HepG2 (cell line): ENCODE data around the gene ABHD2. TPM values are rescaled to one million over a fixed set of nuclear protein-coding genes. Genes with fewer than 3 reads are reported as not detected.

Experiments
- ATAC-seq: fragments of 200-7000 bp; cut with Tn5 transposase; 3 replicates; pipeline ENCODE4 v1.9.1; 2020; ENCODE audit warnings: mild to moderate bottlenecking, moderate library complexity
- BruUV-seq: library from RNA; stranded (reverse); fragments of 400-500 nt; replicated peaks from 2 replicates; lab custom pipeline; 2021; lab: Mats Ljungman, UMichigan
- CTCF ChIA-PET: fragments of 300-600 bp; formaldehyde crosslinking; extraction: SDS; loops from one replicate; lab custom pipeline; 2021; ENCODE audit warnings: low total read pairs, inconsistent platforms, low intra/inter-chr PET ratio; lab: Yijun Ruan, JAX
- POLR2A ChIA-PET: fragments of 350-600 bp; sonication (Branson Sonifier 250); formaldehyde crosslinking; loops from one replicate; lab custom pipeline; 2020; ENCODE audit warnings: antibody characterized with exemption, inconsistent platforms; lab: Yijun Ruan, JAX
- DNase-seq: peaks from one replicate; pipeline ENCODE4 v3.0.0-alpha.2; 2015; ENCODE audit warnings: low spot score
- FAIRE-seq: peaks from 3 replicates; lab custom pipeline; 2011; peaks lifted over from hg19 to GRCh38; lab: Jason Lieb, UNC
- H2AFZ ChIP-seq: one replicate; pipeline ENCODE4 v1.6.1; 2011; ENCODE audit warnings: low read length, inconsistent platforms
- H3K27ac ChIP-seq: fragments of 300-600 bp; 3 replicates; pipeline ENCODE4 v1.8.0; 2011; ENCODE audit warnings: mixed run types, mild to moderate bottlenecking, mixed read lengths, low read length, inconsistent platforms; ENCODE audit not compliant: insufficient read depth; ENCODE audit errors: extremely low read length
- H3K27me3 ChIP-seq, 2 experiments: fragments of 200-600 bp in 1 of 2; 2 replicates in 1 of 2; 3 replicates in 1 of 2; pipeline versions ENCODE4 v1.6.0 to v1.8.0; 2011; ENCODE audit warnings: low read length in 2 of 2, mild to moderate bottlenecking in 2 of 2, moderate library complexity in 2 of 2, inconsistent platforms in 1 of 2; ENCODE audit not compliant: insufficient read depth in 2 of 2, control insufficient read depth in 1 of 2
- H3K36me3 ChIP-seq, 2 experiments: fragments of 200-600 bp in 1 of 2; replicated peaks in 1 of 2; 2 replicates in 1 of 2; 3 replicates in 1 of 2; pipeline versions ENCODE4 v1.5.1 to v1.8.0; 2011; ENCODE audit warnings: low read length in 2 of 2, inconsistent platforms in 1 of 2; ENCODE audit not compliant: insufficient read depth in 2 of 2, control insufficient read depth in 1 of 2
- H3K4me1 ChIP-seq: 2 replicates; pipeline ENCODE4 v1.5.1; 2012; ENCODE audit warnings: low read length, inconsistent platforms; ENCODE audit not compliant: insufficient read depth
- H3K4me2 ChIP-seq: 2 replicates; pipeline ENCODE4 v1.6.0; 2011; ENCODE audit warnings: low read depth, low read length, inconsistent platforms
- H3K4me3 ChIP-seq, 3 experiments: fragments of 200-600 bp in 1 of 3; sonication (generic), shearing (Covaris generic) in 1 of 3; replicated peaks in 1 of 3; 2 replicates each; pipeline ENCODE4 v1.5.1; 2011 to 2016; ENCODE audit warnings: low read length in 3 of 3, inconsistent platforms in 2 of 3, low read depth in 2 of 3, mild to moderate bottlenecking in 2 of 3, control low read depth in 1 of 3, mixed read lengths in 1 of 3; ENCODE audit not compliant: insufficient read depth in 1 of 3
- H3K79me2 ChIP-seq: one replicate; pipeline ENCODE4 v1.6.1; 2011; ENCODE audit warnings: low read length, inconsistent platforms; ENCODE audit not compliant: insufficient read depth
- H3K9ac ChIP-seq: 2 replicates; pipeline ENCODE4 v1.6.0; 2011; ENCODE audit warnings: mild to moderate bottlenecking, low read depth, low read length, inconsistent platforms; ENCODE audit not compliant: insufficient read depth
- H3K9me3 ChIP-seq: 2 replicates; pipeline ENCODE4 v1.5.1; 2012; ENCODE audit warnings: mild to moderate bottlenecking, low read length
- H4K20me1 ChIP-seq: 2 replicates; pipeline ENCODE4 v1.6.0; 2011; ENCODE audit warnings: inconsistent platforms, mild to moderate bottlenecking, low read length, moderate library complexity; ENCODE audit not compliant: insufficient read depth
- AGO2 ChIP-seq: fragments of 200-400 bp; formaldehyde crosslinking; optimal IDR thresholded peaks from 2 replicates; pipeline ENCODE3; 2017; ENCODE audit warnings: mild to moderate bottlenecking, low read depth, low read length, moderate library complexity
- AHR ChIP-seq: IDR thresholded peaks from 2 replicates; pipeline ENCODE4 v1.6.1; 2018; ENCODE audit warnings: missing genetic modification reagents, missing compliant biosample characterization
- ATF1 ChIP-seq: IDR thresholded peaks from 2 replicates; pipeline ENCODE4 v1.6.1; 2016; ENCODE audit warnings: mild to moderate bottlenecking, control low read depth
- CHD4 ChIP-seq: fragments of 200-600 bp; sonication (generic); IDR thresholded peaks from 2 replicates; pipeline ENCODE4 v1.7.0; 2017; ENCODE audit warnings: mild to moderate bottlenecking, low read length, borderline replicate concordance
- HOMEZ ChIP-seq: IDR thresholded peaks from 2 replicates; pipeline ENCODE4 v1.6.1; 2016; ENCODE audit warnings: low read depth
- MAFF ChIP-seq: IDR thresholded peaks from 2 replicates; pipeline ENCODE4 v1.6.1; 2011; ENCODE audit warnings: low read depth, low read length, improper control_type of control experiment
- MBNL3 ChIP-seq: fragments of 250-450 bp; sonication (Bioruptor Pico); conservative IDR thresholded peaks from 2 replicates; pipeline ENCODE4 v1.8.0; 2022; ENCODE audit warnings: mild to moderate bottlenecking, inconsistent platforms
- NFE2L2 ChIP-seq: fragments of 150-350 bp; IDR thresholded peaks from 2 replicates; pipeline ENCODE4 v1.6.1; 2014; ENCODE audit warnings: low read length
- NFIB ChIP-seq: sonication (generic); formaldehyde crosslinking; IDR thresholded peaks from 2 replicates; pipeline ENCODE4 v1.9.0; 2021; ENCODE audit warnings: missing genetic modification reagents, mild to moderate bottlenecking, borderline replicate concordance
- RXRA ChIP-seq: sonication (generic); formaldehyde crosslinking; IDR thresholded peaks from 2 replicates; pipeline ENCODE4 v1.5.1; 2020; ENCODE audit warnings: missing genetic modification reagents
- SALL1 ChIP-seq: sonication (generic); formaldehyde crosslinking; IDR thresholded peaks from 2 replicates; pipeline ENCODE4 v1.8.0; 2022; ENCODE audit warnings: mild to moderate bottlenecking, missing genetic modification reagents
- SIX4 ChIP-seq: sonication (generic); formaldehyde crosslinking; IDR thresholded peaks from 2 replicates; pipeline ENCODE4 v1.4.0; 2020; ENCODE audit warnings: missing genetic modification reagents
- STAT6 ChIP-seq: sonication (generic); formaldehyde crosslinking; IDR thresholded peaks from 2 replicates; pipeline ENCODE4 v1.4.0; 2020; ENCODE audit warnings: missing genetic modification reagents, mild to moderate bottlenecking, borderline replicate concordance
- ZNF205 ChIP-seq: IDR thresholded peaks from 2 replicates; pipeline ENCODE4 v1.6.1; 2018; ENCODE audit warnings: missing biosample characterization, missing genetic modification reagents
- ZNF234 ChIP-seq: sonication (generic); formaldehyde crosslinking; conservative IDR thresholded peaks from 2 replicates; pipeline ENCODE4 v1.5.1; 2020; ENCODE audit warnings: mild to moderate bottlenecking, missing genetic modification reagents
- ZNF484 ChIP-seq: sonication (generic); formaldehyde crosslinking; IDR thresholded peaks from 2 replicates; pipeline ENCODE4 v1.5.1; 2020; ENCODE audit warnings: mild to moderate bottlenecking, low read depth, missing genetic modification reagents, borderline replicate concordance
- ZNF552 ChIP-seq: sonication (generic); formaldehyde crosslinking; IDR thresholded peaks from 2 replicates; pipeline ENCODE4 v1.9.0; 2022; ENCODE audit warnings: missing genetic modification reagents, mild to moderate bottlenecking, borderline replicate concordance
- ZNF562 ChIP-seq: sonication (generic); formaldehyde crosslinking; IDR thresholded peaks from 2 replicates; pipeline ENCODE4 v1.8.0; 2022; ENCODE audit warnings: missing genetic modification reagents, borderline replicate concordance
- WGBS: methylation state at CpG from one replicate; pipeline ENCODE4 v1.1.6; 2017; ENCODE audit warnings: low lambda C conversion rate; 5-methylcytosine and 5-hydroxymethylcytosine counted together
- in situ Hi-C: cut with HindIII; loops from 2 replicates; pipeline ENCODE4 v1.10.0; 2017; ENCODE audit warnings: low pct_unique_long_range_greater_than_20kb; ENCODE audit not compliant: extremely low pct_ligation_motif_present
- intact Hi-C: fragments of 100-400 bp; cut with micrococcal nuclease; formaldehyde crosslinking; loops from one replicate; pipeline ENCODE4 v1.10.0; 2022; ENCODE audit not compliant: unreplicated experiment
- polyA plus RNA-seq, 8 experiments: library from polyadenylated mRNA; depleted of rRNA in 3 of 8; stranded (reverse) in 7 of 8; unstranded in 1 of 8; fragments of >200 nt; fragmentation: Illumina TruSeq in 4 of 8; extraction: Trizol in 4 of 8; gene quantifications; 2 replicates each; pipeline versions ENCODE4 v1.2.1 to v1.2.3, GENCODE V29; 2011 to 2016; ENCODE audit warnings: low read depth in 4 of 8, missing spikeins in 1 of 8, mixed read lengths in 1 of 8; ENCODE audit not compliant: insufficient read depth in 1 of 8
- total RNA-seq, 5 experiments: library from RNA; depleted of rRNA; stranded (reverse); fragments of >200 nt; fragmentation: Illumina TruSeq; extraction: Trizol; gene quantifications; 2 replicates each; pipeline ENCODE4 v1.2.3, GENCODE V29; 2016; ENCODE audit warnings: low read depth in 1 of 5

Gene ABHD2
- total and polyA plus RNA-seq, 2 of the 13 experiments (the other 11 are each of a cell fraction or from before 2014, with no cell fraction given): 14.8 to 22.4 TPM

- intact Hi-C loops (no loop called here), in situ Hi-C loops (no loop called here)
- Histone ChIP-seq H3K27ac (no peak overlapping the region), H3K9ac (no peak overlapping the region), H3K27me3 (no peaks in the 10 kb centered on the region), H3K4me3 (no peak overlapping the region), H3K36me3 (no peaks in the 10 kb centered on the region; a peak in 1 of 5 replicates), H3K79me2 (peaks cover 43% of the 10 kb centered on the region), H3K9me3 (no peaks in the 10 kb centered on the region), H3K4me2 (no peak overlapping the region), H3K4me1 (peaks cover 70% of the 10 kb centered on the region), H4K20me1 (no peaks in the 10 kb centered on the region), H2AFZ (no peak overlapping the region)
- no peak for FAIRE-seq
- TF ChIP-seq ZNF552 (CRISPR knock-in tag) (no peak), AHR (no peak), ATF1 (CRISPR knock-in tag) (no peak), HOMEZ (CRISPR knock-in tag) (no peak), CHD4 (no peak), ZNF484 (no peak), NFE2L2 (no peak)
- WGBS: 100% methylated on average over 5 of the region's 5 CpGs
- no TSS peak for BruUV-seq
- ChIA-PET POLR2A (no interaction called here), CTCF (no interaction called here)
- no peak for DNase-seq
- no peak for ATAC-seq
Observed at GRCh38 chr15:89095073-89095472, 6.8 kb downstream of the ABHD2 start.

- H3K27ac ChIP-seq: no peak overlapping the region
- ChIA-PET CTCF (no interaction called here), POLR2A (interaction anchor here (6.0 kb wide), 1 partner anchor 7 kb away, joined by 38 read pairs; the partner anchor contains the start of gene ABHD2)
- H3K9ac ChIP-seq: no peak overlapping the region
- H3K79me2 ChIP-seq: peaks cover 44% of the 10 kb centered on the region
- H3K27me3 ChIP-seq: no peaks in the 10 kb centered on the region
- ATAC-seq (no peak), DNase-seq (no peak), FAIRE-seq (no peak)
- BruUV-seq: no TSS peak
- no peaks in the 10 kb centered on the region for H3K9me3 ChIP-seq
- H3K4me1 ChIP-seq: peaks cover 72% of the 10 kb centered on the region
- H3K4me3 ChIP-seq: no peak overlapping the region
- H4K20me1 ChIP-seq: no peaks in the 10 kb centered on the region
- no peak overlapping the region for H3K4me2 ChIP-seq
- intact Hi-C loops (no loop called here), in situ Hi-C loops (no loop called here)
- no peaks in the 10 kb centered on the region; a peak in 1 of 5 replicates for H3K36me3 ChIP-seq
- WGBS: 92% methylated on average over 8 of the region's 8 CpGs
- no peak overlapping the region for H2AFZ ChIP-seq
- TF ChIP-seq ZNF234 (CRISPR knock-in tag) (no peak), ZNF205 (CRISPR knock-in tag) (no peak), MBNL3 (CRISPR knock-in tag) (no peak), AGO2 (no peak), MAFF (no peak), SALL1 (CRISPR knock-in tag) (no peak), ZNF562 (CRISPR knock-in tag) (no peak), RXRA (CRISPR knock-in tag) (no peak), STAT6 (CRISPR knock-in tag) (no peak), NFIB (no peak), SIX4 (CRISPR knock-in tag) (no peak)
Observed at GRCh38 chr15:89095556-89095955, 7.3 kb downstream of the ABHD2 start.
